ENCODE data around the gene LSM8. TPM values are rescaled to one million over a fixed set of nuclear protein-coding genes. Genes with fewer than 3 reads are reported as not detected.

The LSM8 gene
- 39.1 to 48.4 TPM (median 40.6 TPM) in 5 replicates for total RNA-seq (2022; extraction: Qiagen RNA extraction)

DNA sequence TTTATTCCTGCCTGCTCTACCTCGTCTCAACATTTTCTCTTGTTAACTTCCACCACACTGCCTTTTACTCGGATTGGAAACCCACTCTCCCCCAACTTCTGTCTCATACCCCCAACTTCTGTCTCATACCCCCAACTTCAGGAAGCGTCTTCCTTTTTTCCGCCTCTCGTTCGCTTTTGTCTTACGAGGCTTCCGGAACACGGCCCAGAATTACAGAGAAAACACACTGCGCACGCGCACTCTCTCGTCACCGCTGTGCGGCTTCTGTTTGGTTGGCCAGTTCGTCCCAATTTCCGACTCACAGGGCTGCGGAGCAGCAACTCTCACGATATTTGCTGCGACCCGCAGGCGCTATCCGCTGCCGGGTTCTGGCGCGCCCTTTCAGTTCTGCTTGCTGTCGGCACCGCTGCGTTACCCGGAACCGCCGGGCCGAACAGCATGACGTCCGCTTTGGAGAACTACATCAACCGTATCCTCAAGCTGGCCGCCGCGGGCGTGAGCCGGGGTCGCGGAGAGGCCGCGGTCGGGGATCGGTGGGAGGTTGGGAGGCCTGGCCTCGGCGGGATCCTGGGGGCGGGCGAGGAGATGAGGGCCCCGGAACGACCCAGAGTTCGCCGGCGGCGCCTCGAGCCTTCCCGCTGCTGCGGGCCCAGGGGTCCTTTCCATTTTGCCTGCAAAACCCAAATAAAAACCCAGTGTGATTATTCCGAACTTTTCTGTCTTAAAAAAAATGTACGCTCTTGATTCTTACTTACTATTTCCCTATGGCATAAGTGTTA is at the start of gene LSM8:
LSM8 (plus strand) TSS at position 379 of the 779 bp plus-strand sequence; CDS start at position 439, 60 bp downstream.

DNA sequence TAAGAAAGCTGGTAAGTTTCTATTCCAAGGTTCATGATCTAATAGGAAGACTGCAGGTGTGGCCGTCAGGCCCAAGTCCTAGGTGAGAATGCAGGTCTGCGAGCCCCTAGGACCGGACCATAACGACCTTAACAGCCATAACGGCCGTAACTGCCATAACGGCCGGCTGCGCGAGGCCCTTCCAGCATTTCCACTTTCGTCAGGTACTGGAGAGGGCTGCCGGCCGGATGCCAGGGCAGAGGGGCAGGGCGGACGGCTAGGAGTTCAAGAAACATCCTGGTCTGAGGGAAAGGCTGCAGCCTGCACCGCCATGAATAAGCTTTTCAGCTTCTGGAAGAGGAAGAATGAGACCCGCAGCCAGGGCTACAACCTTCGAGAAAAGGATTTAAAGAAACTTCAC is 40.6 kb downstream of the LSM8 start, which contains the start of gene ANKRD7:
ANKRD7 (plus strand) TSS at position 184 of the 400 bp plus-strand sequence; CDS start at position 311, 127 bp downstream.

Other genes with a start within 250 kb of the LSM8 start
- gene ANKRD7, start 40.5 kb downstream of the LSM8 start, total RNA-seq (2022; extraction: Qiagen RNA extraction), result 0.09 to 0.32 TPM (median 0.25 TPM) in 4 of 5 replicates, not detected in the other